K562 treated with DMSO at 1 percent for 48 hours (cell line): Measurements from ENCODE around the gene BANP. TPM values are rescaled to one million over a fixed set of nuclear protein-coding genes. Genes with fewer than 3 reads are reported as not detected.

Experiments used
- total RNA-seq: library from RNA; unstranded; fragments of 300-600 nt; gene quantifications from 2 replicates; pipeline ENCODE4 v1.2.3, GENCODE V29; 2022; ENCODE audit warnings: low replicate concordance; ENCODE audit errors: extremely low read depth

The BANP gene, protein sequence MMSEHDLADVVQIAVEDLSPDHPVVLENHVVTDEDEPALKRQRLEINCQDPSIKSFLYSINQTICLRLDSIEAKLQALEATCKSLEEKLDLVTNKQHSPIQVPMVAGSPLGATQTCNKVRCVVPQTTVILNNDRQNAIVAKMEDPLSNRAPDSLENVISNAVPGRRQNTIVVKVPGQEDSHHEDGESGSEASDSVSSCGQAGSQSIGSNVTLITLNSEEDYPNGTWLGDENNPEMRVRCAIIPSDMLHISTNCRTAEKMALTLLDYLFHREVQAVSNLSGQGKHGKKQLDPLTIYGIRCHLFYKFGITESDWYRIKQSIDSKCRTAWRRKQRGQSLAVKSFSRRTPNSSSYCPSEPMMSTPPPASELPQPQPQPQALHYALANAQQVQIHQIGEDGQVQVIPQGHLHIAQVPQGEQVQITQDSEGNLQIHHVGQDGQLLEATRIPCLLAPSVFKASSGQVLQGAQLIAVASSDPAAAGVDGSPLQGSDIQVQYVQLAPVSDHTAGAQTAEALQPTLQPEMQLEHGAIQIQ
- not detected in 2 replicates for total RNA-seq

GRCh38 chr16:87950765-87951551, at the start of gene BANP:
BANP (plus strand) TSS chr16:87951434; CDS start chr16:87975116, 23,682 bp downstream.

DNA sequence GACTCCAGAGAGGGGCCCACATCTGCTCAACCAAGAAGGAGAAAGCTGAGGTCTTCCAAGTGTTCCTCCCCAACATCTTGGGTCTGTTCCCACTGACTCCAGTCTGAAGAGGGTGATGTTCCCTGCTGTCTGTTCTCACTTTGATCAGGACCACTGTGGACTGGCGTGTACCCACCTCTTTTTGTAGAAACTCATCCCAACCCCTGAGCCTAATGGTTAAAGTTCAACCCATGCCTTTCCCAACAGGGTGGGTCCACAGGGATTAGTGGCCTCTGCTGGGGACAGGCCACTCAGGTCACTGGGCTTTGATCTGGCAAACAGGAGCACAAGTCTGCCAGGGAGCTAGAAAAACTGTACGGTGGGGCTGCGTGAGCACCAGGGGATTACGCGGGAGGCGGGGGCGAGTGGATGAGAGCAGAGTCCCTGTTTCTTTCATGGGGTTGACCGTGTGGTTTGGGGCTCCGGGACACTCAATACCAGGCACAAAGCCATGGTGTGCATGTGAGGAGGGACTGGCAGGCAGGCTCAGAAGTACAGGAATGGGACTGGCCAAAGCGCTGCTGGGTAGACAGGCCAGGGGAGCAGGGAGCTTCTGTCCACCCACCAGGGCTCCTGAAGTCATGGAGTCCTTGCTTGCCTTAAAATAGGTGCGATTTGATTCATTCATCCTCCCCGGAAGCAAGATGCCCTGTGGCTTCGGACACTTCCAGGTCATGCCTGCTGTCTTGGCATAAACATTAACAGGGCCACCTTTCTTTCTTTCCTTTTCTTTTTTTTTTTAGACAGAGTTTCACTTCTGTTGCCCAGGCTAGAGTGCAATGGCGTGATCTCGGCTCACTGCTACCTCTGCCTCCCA, 14.6 kb upstream of the BANP start, which contains the start of gene CA5A:
Gene CA5A, minus strand, starts transcription at position 155 of the 856 bp plus-strand sequence. Its CDS starts 79 bp downstream, at position 76.

Other genes starting within 250 kb of the BANP start
- gene KLHDC4, start 185.4 kb upstream of the BANP start, total RNA-seq, result not detected in 2 replicates
- gene SLC7A5, start 81.9 kb upstream of the BANP start, total RNA-seq, result 273 TPM in 1 of 2 replicates, not detected in the other
- gene CA5A, start 14.9 kb upstream of the BANP start, total RNA-seq, result not detected in 2 replicates